GM12864 (cell line): ENCODE measurements around the gene AKAP13.

Experiments
- DNase-seq: peaks from one replicate; pipeline ENCODE4 v3.0.0-alpha.2; 2011; ENCODE audit warnings: low read depth
- H3K4me3 ChIP-seq: 2 replicates; pipeline ENCODE4 v1.5.1; 2011; ENCODE audit warnings: mild to moderate bottlenecking, low read depth, low read length, control low read depth
- TF ChIP-seq, protein P1 (sequence below): IDR thresholded peaks from 2 replicates; pipeline ENCODE4 v1.5.1; 2011; ENCODE audit warnings: low read depth, mild to moderate bottlenecking, moderate library complexity, low read length, control low read depth, inconsistent platforms; ENCODE audit errors: missing control alignments

Gene AKAP13

DNA sequence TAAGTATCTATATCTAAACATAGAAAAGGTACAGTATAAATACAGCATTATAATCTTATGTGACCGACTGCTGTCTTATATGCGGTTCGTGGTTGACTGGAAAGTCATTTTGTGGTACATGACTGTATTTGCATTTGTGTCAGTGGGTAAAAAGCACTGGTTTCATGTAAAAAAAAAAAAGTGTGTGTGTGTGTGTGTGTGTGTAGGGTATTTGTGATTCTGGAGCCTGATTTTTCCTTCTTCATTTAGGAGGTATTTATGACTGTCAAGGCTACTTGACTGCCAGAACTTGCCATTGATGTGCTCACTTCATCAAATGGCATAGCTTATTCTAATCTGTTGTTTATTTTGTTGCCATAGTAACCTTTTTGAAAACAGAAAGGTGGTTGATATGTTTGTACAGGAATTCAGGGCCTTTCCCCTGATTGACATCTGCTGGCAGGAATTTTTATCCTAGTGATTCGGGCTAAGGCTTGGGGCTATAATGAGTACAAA is 63.2 kb downstream of the AKAP13 start:
- DNase-seq: peak; percentile 76
- H3K4me3 ChIP-seq: no peak overlapping the region; the same call in 1 of the 2 replicates
- TF ChIP-seq, protein P1, sequence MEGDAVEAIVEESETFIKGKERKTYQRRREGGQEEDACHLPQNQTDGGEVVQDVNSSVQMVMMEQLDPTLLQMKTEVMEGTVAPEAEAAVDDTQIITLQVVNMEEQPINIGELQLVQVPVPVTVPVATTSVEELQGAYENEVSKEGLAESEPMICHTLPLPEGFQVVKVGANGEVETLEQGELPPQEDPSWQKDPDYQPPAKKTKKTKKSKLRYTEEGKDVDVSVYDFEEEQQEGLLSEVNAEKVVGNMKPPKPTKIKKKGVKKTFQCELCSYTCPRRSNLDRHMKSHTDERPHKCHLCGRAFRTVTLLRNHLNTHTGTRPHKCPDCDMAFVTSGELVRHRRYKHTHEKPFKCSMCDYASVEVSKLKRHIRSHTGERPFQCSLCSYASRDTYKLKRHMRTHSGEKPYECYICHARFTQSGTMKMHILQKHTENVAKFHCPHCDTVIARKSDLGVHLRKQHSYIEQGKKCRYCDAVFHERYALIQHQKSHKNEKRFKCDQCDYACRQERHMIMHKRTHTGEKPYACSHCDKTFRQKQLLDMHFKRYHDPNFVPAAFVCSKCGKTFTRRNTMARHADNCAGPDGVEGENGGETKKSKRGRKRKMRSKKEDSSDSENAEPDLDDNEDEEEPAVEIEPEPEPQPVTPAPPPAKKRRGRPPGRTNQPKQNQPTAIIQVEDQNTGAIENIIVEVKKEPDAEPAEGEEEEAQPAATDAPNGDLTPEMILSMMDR: no peak

DNA sequence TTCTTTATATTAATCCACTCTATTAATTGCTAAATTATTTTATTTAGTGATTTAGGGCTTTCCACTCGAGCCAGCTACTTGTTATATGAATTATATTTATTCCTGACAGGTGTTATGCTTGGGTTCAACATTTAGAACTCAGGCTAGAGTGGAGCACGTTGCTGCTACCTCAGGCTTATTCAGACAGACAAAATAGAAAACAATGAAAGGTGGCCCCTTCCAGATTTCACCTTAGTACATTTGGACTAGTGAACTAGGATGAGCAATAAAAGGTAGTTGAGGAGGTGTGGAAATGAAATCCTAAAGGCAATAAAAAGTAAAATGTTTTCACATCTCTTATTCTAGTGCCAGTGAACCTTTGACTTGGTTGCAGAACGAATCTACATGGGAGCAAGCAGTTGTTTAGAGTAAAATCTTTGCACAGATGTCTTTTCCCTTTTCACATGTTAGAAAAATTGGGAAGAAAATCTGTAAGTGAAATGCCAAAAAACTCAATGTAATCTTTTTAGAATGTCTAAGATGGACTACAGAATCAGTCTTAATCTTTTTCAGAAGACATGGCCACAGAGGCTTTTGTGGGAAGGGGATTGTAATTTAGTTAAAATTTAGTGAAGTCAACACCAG is 63.8 kb downstream of the AKAP13 start:
- no peak overlapping the region for H3K4me3 ChIP-seq
- TF ChIP-seq, protein P1: no peak
- DNase-seq: no peak

DNA sequence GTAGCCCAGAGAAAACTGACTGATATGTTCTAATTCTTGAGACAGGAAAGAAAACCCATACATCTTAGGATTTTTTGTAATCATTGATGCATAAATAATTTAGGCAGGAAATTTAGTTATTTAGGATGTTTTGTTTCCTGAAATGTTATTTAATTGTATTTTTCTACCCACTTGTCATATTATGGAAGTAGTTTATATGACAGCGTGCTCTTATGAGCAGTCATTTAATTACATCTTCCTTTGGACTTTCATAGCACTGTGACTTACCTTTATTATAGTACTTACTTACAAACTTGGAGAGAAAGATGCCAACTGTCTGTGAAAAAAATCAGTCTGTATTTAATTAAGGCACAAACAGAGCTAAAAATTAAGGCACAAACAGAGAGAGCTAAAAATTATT is 65.0 kb downstream of the AKAP13 start:
- TF ChIP-seq, protein P1: no peak
- no peak for DNase-seq
- H3K4me3 ChIP-seq: no peak overlapping the region

DNA sequence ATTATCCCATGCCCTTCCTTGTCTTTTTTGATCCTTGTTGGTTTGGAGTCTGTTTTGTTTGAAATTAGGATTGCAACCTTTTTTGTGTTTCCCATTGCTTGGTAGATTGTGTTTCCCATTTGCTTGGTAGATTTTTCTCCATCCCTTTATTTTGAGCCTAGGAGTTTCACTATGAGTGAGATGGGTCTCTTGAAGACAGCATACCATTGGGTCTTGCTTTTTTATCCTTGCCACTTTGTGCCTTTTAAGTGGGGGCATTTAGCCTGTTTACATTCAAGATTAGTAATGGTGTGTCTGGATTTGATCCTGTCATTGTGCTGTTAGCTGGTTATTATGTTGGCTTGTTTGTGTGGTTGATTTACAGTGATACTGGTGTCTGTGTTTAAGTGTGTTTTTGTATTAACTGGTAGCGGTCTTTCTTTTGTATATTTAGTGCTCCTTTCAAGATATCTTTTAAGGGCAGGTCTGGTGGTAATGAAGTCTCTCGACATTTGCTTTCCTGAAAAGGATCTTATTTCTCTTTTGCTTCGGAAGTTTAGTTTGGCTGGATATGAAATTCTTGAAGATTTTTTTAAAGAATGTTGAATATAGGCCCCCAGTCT is 70.8 kb downstream of the AKAP13 start:
- no peak overlapping the region for H3K4me3 ChIP-seq

DNA sequence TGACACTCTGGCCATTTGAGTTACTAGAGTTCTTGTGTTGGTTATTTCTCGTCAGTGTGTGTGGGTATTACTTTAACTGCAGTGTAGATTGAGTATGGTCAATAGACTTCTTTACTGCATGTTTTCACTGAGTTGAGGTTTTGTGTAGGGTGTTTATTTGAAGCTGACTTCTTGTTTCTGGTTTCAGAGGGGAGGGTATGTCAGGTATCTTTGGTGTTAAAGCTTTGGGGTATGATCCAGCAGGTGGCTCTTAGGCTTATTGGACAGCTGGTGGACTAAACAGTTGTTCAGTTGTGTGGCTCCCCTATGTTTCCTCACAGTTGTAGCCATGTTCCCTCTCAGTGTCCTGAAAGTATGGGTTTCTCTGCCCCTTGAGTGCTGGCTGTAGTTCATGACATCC is 72.0 kb downstream of the AKAP13 start:
- no peak for DNase-seq
- no peak overlapping the region for H3K4me3 ChIP-seq
- TF ChIP-seq, protein P1: no peak

More for the DNA sequence above, 70.8 kb downstream of the AKAP13 start:
- DNase-seq: no peak
- TF ChIP-seq, protein P1: no peak

DNA sequence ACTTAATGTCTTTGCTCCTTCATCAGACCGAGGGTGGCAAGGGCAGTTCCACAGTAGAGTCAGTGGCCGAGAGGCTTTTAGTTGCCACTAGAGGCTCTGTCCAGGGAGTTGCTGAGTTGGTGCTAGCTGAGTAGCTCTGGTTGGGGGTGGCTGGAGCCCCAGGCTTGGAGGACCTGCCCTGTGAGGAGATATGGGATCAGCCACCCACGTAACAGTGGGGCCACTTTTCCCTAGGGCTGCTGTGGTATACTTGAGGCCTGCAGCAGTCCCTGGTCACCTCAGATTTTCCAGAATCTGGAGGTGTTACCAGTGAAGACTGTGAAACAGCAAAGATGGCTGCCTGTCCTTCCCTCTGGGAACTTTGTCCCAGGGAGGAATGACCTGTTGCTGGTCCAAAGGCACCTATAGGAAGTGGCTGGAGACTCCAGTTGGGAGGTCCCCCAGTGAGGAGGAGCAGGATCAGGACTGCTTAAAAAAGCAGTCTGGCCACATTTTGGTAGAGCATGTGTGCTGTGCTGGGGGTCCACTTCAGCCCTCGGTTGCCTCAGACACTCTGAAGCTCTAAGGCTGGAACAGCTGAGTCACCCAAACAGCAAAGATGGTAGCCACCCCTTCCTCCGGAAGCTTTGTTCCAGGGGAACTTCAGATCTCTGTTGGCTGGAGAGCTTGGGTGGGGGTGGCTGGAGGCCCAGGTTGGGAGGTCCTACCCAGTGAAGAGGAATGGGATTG is 72.9 kb downstream of the AKAP13 start:
- TF ChIP-seq, protein P1: peak; percentile 21
- no peak overlapping the region for H3K4me3 ChIP-seq
- no peak for DNase-seq
